Cardiac fibroblast (primary cell): ENCODE measurements around the gene CFAP298.

Experiments used
- DNase-seq, 2 donors: peaks; one replicate each; pipeline versions ENCODE4 v3.0.0 to v3.0.0-alpha.2; 2010; ENCODE audit warnings: low read depth in 2 of 2
- H3K4me3 ChIP-seq, 2 donors: replicated peaks in 1 of 2; 1 replicate in 1 of 2; 2 replicates in 1 of 2; pipeline ENCODE4 v1.5.1; 2011; ENCODE audit warnings: low read depth in 2 of 2, low read length in 2 of 2, mild to moderate bottlenecking in 2 of 2, moderate library complexity in 1 of 2
- TF ChIP-seq, protein P1 (sequence below): IDR thresholded peaks from one replicate; pipeline ENCODE4 v1.5.1; 2011; ENCODE audit warnings: low read depth, mild to moderate bottlenecking, low read length, inconsistent platforms

The CFAP298 gene

DNA sequence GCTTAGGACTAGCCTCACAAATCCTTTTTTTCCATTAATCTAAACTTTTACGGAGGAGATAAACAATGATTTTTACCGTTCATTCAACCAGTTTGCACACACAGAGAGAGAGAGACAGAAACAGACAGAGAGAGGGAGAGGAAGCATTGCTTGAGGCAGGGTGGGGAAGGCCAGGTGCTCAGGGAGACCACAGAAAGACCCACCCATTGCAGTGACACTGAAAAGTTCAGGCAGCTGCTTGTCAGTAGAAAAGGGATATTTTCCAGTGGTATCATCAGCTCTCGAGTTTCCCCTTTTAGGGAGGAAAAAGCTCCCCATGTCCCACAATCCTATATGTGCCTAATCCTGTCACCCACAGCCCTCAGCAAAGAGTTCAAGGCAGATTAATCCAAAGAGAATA is 54.1 kb downstream of the CFAP298 start:
- no peak overlapping the region for H3K4me3 ChIP-seq
- no peak for DNase-seq
- TF ChIP-seq, protein P1, sequence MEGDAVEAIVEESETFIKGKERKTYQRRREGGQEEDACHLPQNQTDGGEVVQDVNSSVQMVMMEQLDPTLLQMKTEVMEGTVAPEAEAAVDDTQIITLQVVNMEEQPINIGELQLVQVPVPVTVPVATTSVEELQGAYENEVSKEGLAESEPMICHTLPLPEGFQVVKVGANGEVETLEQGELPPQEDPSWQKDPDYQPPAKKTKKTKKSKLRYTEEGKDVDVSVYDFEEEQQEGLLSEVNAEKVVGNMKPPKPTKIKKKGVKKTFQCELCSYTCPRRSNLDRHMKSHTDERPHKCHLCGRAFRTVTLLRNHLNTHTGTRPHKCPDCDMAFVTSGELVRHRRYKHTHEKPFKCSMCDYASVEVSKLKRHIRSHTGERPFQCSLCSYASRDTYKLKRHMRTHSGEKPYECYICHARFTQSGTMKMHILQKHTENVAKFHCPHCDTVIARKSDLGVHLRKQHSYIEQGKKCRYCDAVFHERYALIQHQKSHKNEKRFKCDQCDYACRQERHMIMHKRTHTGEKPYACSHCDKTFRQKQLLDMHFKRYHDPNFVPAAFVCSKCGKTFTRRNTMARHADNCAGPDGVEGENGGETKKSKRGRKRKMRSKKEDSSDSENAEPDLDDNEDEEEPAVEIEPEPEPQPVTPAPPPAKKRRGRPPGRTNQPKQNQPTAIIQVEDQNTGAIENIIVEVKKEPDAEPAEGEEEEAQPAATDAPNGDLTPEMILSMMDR: no peak

DNA sequence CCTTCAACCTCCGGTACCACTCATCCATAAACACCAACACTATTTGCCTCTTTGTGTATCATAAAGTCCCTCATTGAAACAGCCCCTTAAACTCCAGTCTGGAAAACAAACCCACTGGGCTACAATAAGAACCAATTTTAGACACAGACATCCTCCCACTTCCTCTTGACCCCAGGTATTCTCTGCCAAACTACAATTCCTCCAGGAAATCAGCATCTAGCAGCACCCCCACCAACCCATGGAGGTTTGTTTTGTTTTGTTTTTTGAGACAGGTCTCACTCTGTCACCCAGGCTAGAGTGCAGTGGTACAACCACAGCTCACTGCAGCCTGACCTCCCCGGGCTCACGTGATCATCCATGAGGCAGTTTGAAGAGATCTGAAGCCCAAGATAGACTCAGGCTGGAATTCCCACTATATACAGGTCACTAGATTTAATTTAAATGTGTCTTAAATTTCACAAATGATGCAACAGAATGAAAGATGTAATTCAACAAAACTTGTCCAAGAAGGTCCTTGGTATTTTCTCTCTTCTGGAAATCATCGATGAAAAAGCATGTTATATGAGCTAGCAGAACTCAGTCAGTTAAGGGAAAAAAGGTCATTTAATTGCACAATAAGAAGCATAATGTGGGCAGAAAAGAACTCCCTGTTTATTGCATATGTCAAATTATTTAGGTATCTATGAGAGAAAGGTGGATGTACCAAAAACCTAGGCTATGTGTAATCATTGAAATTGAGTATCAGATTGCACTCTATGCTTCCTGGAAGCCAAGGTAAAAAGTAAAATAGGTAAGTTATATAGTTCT is 57.1 kb downstream of the CFAP298 start:
- no peak for DNase-seq
- TF ChIP-seq, protein P1: no peak
- H3K4me3 ChIP-seq: no peak overlapping the region

DNA sequence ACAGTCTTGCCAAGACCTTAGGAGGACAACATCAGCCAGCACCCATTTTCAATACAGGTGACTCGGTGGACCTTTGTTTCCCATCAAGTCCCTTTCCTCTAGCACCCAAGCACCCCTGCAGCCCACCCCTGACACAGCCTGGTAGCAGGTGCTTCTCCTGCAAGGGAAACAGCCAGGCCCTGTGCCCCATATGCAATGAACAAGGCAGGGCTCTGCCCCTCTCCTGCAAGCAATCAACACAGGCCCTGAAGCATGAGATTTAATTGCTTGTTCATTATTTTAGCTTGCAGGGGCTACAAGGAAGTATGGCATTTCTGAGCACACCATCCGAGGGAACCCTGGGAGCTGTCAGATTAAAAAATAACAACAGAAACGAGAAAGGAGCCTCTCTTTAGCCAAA is 62.3 kb downstream of the CFAP298 start:
- no peak overlapping the region for H3K4me3 ChIP-seq
- DNase-seq: no peak
- TF ChIP-seq, protein P1: no peak

DNA sequence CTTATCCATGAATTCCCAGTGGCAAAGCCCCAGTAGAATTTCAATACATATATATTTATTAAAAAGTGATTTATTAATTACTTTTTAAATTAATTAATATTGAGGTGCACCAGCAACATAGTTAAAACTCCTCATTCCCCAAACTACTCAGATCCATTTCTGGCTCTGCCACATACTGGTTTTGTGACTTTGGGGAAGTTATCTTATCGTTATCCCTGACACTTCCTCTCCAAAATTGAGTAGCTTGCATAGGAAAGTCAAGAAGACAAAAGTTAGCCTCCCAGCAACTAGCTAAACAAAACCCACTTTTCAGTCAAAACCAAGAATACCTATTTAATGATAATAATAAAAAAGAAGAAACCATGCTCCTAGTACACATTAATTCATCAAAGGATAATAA is 62.7 kb downstream of the CFAP298 start:
- no peak for DNase-seq
- H3K4me3 ChIP-seq: no peak overlapping the region
- TF ChIP-seq, protein P1: no peak
